ENCODE results near the gene BRD7. TPM values are rescaled to one million over a fixed set of nuclear protein-coding genes. Genes with fewer than 3 reads are reported as not detected.

The BRD7 gene
- total RNA-seq, 2 donors from 2014 or later, result 56.9 to 63.5 TPM

DNA sequence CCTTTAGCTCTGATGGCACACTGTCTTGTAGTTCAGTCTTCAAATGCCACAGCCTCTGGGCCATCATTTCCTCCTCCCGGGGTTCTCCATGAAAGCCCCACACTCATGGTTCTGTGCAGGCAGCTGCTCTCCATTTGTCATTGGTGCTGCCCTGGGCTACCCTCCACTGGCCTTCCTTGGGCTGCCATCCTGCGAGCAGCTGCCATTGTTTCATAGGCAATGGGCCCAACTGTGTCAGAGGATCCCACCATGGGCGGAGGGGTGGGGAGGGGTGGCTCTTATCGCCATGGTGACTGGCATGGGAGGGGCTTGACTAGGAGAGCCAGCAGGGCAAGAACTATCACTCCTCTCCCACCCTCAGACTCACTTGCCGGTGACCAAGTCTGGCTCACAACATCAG, 38.6 kb upstream of the BRD7 start:
- H3K27me3 ChIP-seq (replicated peaks; ENCODE audit: insufficient read depth), result no peaks in the 10 kb centered on the region
- H3K9me3 ChIP-seq, result no peaks in the 10 kb centered on the region
- H3K27ac ChIP-seq, result no peak overlapping the region
- no peak overlapping the region for H3K4me3 ChIP-seq
- ATAC-seq (ENCODE audit: insufficient number of reproducible peaks, low FRiP score, low read depth) (no peak), DNase-seq (ENCODE audit: low spot score) (no peak)
- TF ChIP-seq, protein P1, sequence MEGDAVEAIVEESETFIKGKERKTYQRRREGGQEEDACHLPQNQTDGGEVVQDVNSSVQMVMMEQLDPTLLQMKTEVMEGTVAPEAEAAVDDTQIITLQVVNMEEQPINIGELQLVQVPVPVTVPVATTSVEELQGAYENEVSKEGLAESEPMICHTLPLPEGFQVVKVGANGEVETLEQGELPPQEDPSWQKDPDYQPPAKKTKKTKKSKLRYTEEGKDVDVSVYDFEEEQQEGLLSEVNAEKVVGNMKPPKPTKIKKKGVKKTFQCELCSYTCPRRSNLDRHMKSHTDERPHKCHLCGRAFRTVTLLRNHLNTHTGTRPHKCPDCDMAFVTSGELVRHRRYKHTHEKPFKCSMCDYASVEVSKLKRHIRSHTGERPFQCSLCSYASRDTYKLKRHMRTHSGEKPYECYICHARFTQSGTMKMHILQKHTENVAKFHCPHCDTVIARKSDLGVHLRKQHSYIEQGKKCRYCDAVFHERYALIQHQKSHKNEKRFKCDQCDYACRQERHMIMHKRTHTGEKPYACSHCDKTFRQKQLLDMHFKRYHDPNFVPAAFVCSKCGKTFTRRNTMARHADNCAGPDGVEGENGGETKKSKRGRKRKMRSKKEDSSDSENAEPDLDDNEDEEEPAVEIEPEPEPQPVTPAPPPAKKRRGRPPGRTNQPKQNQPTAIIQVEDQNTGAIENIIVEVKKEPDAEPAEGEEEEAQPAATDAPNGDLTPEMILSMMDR (IDR thresholded peaks at IDR 0.05), result no peak
- no peaks in the 10 kb centered on the region for H3K36me3 ChIP-seq
- peaks cover 0 to 16% of the 10 kb centered on the region in 2 donors for H3K4me1 ChIP-seq (ENCODE audit: control insufficient read depth in 1 of 2, low read depth in 2 of 2)

DNA sequence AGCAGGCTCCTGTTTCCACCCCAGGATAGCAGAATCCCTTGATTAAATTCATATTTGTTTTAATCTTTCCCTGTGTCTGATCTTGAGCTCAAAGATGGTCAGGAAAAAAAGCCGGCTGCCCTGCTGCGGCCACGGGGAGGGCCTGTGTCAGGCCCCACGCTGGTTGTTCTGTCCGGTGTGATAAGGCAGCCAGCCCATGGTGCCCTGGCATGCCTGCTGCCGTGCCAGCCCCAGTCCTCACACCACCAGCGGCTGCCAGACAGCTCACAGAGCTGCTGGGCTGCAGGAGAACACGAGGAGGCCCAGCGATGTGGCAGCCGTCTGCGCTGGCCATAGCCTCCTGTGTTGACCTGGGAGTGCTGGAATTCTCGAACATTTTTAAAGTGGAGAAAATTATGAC, 34.7 kb upstream of the BRD7 start:
- peak overlapping the region; percentile 47 to 50 for H3K27ac ChIP-seq
- DNase-seq (ENCODE audit: low spot score), result no peak

DNA sequence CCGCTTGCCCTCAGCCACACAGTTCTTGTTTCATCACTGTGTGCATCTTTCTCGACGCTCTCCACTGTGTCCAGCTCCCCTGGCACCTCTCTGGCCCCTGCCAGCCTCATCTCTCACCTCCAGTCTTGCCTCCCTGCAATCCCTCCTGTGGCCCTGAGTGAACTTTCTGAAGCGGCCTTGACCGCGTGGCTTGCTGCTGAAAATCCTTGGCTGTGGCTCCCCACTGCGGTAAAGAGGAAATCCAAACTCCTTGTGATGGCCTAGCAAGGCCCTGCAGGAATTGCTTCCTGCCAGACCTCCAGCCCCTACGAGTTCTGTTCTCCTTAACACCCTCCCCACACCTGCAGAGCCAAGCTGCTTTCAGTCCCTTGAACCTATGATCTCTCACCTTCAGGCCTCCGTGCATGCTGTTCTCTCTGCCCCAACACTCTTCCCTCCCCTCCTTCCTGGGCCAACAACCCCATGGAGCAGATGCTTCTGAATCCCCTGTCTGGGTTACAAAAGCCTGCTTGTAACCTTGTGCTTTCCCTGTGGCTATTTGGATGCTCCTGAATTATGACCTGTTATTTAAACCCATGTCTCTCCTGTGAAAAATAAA, 33.6 kb upstream of the BRD7 start:
- H3K9me3 ChIP-seq, result no peaks in the 10 kb centered on the region
- TF ChIP-seq, protein P1 (IDR thresholded peaks at IDR 0.05), result no peak
- DNase-seq (ENCODE audit: low spot score), result no peak
- no peak overlapping the region for H3K27ac ChIP-seq
- H3K27me3 ChIP-seq (replicated peaks; ENCODE audit: insufficient read depth), result no peaks in the 10 kb centered on the region
- no peaks in the 10 kb centered on the region for H3K36me3 ChIP-seq
- H3K4me1 ChIP-seq (ENCODE audit: control insufficient read depth in 1 of 2, low read depth in 2 of 2), result peaks cover 0 to 16% of the 10 kb centered on the region in 2 donors
- H3K4me3 ChIP-seq, result no peak overlapping the region
- ATAC-seq (ENCODE audit: insufficient number of reproducible peaks, low FRiP score, low read depth), result no peak

More for the DNA sequence above, 34.7 kb upstream of the BRD7 start:
- H3K36me3 ChIP-seq, result no peaks in the 10 kb centered on the region
- ATAC-seq (ENCODE audit: insufficient number of reproducible peaks, low FRiP score, low read depth), result peak; percentile 52
- no peaks in the 10 kb centered on the region for H3K9me3 ChIP-seq
- no peaks in the 10 kb centered on the region for H3K27me3 ChIP-seq (replicated peaks; ENCODE audit: insufficient read depth)
- no peak overlapping the region for H3K4me3 ChIP-seq
- TF ChIP-seq, protein P1 (IDR thresholded peaks at IDR 0.05), result no peak
- H3K4me1 ChIP-seq (ENCODE audit: control insufficient read depth in 1 of 2, low read depth in 2 of 2), result peaks cover 0 to 16% of the 10 kb centered on the region in 2 donors

DNA sequence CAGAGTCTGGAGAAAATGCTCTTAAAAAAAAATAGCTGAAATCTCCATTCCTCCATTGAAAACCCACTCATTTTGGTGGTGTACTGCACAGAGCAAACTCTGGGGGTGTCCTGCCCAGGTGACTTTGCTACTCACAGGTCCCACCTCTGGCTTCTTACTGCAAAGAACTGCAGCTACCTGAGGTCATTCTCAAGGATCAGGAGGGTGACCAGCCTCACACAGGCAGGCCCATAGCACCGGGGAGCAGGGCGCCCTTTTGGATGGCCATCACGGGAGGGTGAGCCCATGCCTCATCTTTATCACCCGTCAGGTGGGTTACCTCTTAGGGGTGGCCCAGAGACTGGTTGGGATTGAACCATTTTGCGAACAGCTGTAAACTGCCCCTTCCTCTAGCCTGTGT, 32.6 kb upstream of the BRD7 start:
- no peaks in the 10 kb centered on the region for H3K36me3 ChIP-seq
- no peak overlapping the region for H3K27ac ChIP-seq
- DNase-seq (ENCODE audit: low spot score), result no peak
- TF ChIP-seq, protein P1 (IDR thresholded peaks at IDR 0.05), result no peak
- ATAC-seq (ENCODE audit: insufficient number of reproducible peaks, low FRiP score, low read depth), result no peak
- H3K4me3 ChIP-seq, result no peak overlapping the region
- no peaks in the 10 kb centered on the region for H3K27me3 ChIP-seq (replicated peaks; ENCODE audit: insufficient read depth)
- no peaks in the 10 kb centered on the region for H3K9me3 ChIP-seq
- peaks cover 0 to 16% of the 10 kb centered on the region in 2 donors for H3K4me1 ChIP-seq (ENCODE audit: control insufficient read depth in 1 of 2, low read depth in 2 of 2)

DNA sequence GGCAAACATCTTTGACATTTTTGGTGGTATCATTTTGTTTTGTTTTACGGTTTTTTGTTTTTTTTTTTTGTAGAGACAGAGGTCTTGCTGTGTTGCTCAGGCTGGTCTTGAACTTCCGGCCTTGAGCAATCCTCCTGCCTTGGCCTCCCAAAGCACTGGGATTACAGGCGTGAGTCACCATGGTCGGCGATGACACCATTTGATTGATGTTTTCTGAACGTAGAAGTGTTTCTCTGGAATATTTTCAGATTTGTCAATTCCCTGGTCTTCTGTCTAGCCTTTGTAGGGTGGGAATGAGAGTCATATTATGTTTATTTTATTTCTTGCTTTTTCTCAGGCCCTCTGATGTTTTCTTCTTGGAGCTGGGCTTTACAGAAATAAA, 32.2 kb upstream of the BRD7 start:
- H3K36me3 ChIP-seq, result no peaks in the 10 kb centered on the region
- no peak overlapping the region for H3K4me3 ChIP-seq
- no peaks in the 10 kb centered on the region for H3K27me3 ChIP-seq (replicated peaks; ENCODE audit: insufficient read depth)
- H3K9me3 ChIP-seq, result no peaks in the 10 kb centered on the region
- H3K4me1 ChIP-seq (ENCODE audit: control insufficient read depth in 1 of 2, low read depth in 2 of 2), result peaks cover 0 to 16% of the 10 kb centered on the region in 2 donors
- TF ChIP-seq, protein P1 (IDR thresholded peaks at IDR 0.05), result no peak
- no peak overlapping the region for H3K27ac ChIP-seq
- no peak for DNase-seq (ENCODE audit: low spot score)
- no peak for ATAC-seq (ENCODE audit: insufficient number of reproducible peaks, low FRiP score, low read depth)
